RWPE1 (cell line): ENCODE measurements around the gene TMEM62.

ENCODE experiments used
- CTCF ChIA-PET: fragments of 350-600 bp; sonication (Branson Sonifier 250); formaldehyde crosslinking; extraction: SDS; loops from one replicate; lab custom pipeline; 2021; lab: Yijun Ruan, JAX
- POLR2A ChIA-PET: fragments of 400-600 bp; formaldehyde crosslinking; extraction: SDS; loops from one replicate; lab custom pipeline; 2020; ENCODE audit warnings: antibody characterized with exemption; ENCODE audit not compliant: low non-redundant PET; lab: Yijun Ruan, JAX
- DNase-seq: peaks from one replicate; pipeline ENCODE4 v3.0.0; 2012; ENCODE audit warnings: low spot score
- H3K27ac ChIP-seq: fragments of 450-650 bp; 2 replicates; pipeline ENCODE4 v1.5.1; 2017
- CTCF ChIP-seq: fragments of 450-650 bp; conservative IDR thresholded peaks from 2 replicates; pipeline ENCODE4 v1.5.1; 2017; ENCODE audit warnings: low read depth, mild to moderate bottlenecking

TMEM62 gene

GRCh38 chr15:43133430-43134156 lies at the start of gene TMEM62:
TMEM62 (plus strand) TSS chr15:43133586; CDS start chr15:43133803, 217 bp downstream.
- peak within 1 kb of the TSS; percentile 50 for H3K27ac ChIP-seq
- ChIA-PET CTCF (no interaction called here), POLR2A (no interaction called here)
- TF ChIP-seq CTCF: 0 out of 2 replicates have a peak, but pooled peaks have one; percentile 8
- peak; percentile 74 for DNase-seq

- CTCF ChIA-PET: interaction anchor here (0.7 to 0.8 kb wide), 2 partner anchors 109 to 531 kb away, joined by 3 read pairs; no protein-coding TSS in a partner anchor
- TF ChIP-seq CTCF: no peak
- no peak overlapping the region for H3K27ac ChIP-seq
- POLR2A ChIA-PET: no interaction called here
- no peak for DNase-seq
These were observed 47.5 kb upstream of the TMEM62 start for GRCh38 chr15:43085921-43086320.

- no peak for TF ChIP-seq CTCF
- ChIA-PET CTCF (interaction anchor here (0.7 to 0.8 kb wide), 3 partner anchors 108 to 532 kb away, joined by 3 to 5 read pairs (median 3); no protein-coding TSS in a partner anchor), POLR2A (no interaction called here)
- 0 out of 2 replicates have a peak overlapping the region, but pooled peaks have one; percentile 0 for H3K27ac ChIP-seq
- DNase-seq: no peak
These were observed 46.8 kb upstream of the TMEM62 start for GRCh38 chr15:43086551-43086950.

DNA sequence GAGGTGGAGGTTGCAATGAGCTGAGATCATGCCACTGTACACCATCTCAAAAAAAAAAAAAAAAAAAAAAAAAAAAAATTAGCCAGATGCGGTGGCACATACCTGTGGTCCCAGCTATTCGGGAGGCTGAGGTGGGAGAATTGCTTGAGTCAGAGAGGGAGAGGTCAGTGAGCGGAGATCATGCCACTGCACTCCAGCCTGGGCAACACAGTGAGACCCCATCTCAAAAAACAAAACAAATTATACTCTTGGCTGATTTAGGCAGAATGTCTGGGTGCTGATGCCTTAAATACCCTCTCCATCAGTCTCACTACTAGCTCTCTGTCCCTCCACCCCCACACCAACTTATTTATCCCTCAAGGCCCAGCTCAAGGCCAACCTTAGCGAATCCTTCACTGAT lies 41.5 kb upstream of the TMEM62 start:
- no peak for DNase-seq
- H3K27ac ChIP-seq: no peak overlapping the region
- CTCF ChIA-PET: no interaction called here
- TF ChIP-seq CTCF: no peak
- POLR2A ChIA-PET: no interaction called here

GRCh38 chr15:43093026-43093425 lies 40.4 kb upstream of the TMEM62 start:
- CTCF ChIA-PET: no interaction called here
- DNase-seq: no peak
- H3K27ac ChIP-seq: no peak overlapping the region
- POLR2A ChIA-PET: no interaction called here
- no peak for TF ChIP-seq CTCF

DNA sequence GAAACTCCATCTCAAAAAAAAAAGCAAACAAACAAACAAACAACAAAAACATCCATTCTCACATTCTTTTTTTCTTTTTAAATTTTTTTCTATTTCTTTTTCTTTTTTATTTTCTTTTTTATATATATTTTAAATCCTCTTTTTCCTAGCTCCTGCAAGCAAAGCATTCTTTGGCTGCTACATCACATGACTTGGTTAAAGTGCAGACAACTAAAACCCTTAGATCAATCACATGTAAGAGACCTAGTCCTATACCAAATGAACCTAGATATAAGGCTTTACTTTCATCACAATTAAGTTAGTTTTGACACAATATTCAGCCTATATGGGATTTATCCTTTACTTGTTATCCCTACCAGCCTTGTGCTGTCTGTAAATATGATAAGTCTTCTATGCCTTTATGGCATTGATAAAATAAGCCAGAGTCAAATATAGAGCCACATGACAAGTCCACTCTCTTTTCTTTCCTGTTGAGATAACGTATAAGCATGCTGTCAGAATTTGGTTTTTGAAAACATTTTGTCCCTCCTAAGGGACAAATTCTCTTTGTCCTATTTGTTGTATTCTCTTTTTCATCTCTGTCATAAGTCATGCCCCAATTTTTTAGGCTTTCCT lies 38.9 kb upstream of the TMEM62 start:
- ChIA-PET CTCF (interaction anchor here (0.6 kb wide), 1 partner anchor 57 kb away, joined by 3 read pairs; no protein-coding TSS in a partner anchor), POLR2A (no interaction called here)
- no peak for TF ChIP-seq CTCF
- DNase-seq: no peak
- H3K27ac ChIP-seq: no peak overlapping the region
